Fibroblast of skin of abdomen (primary cell): ENCODE results near the gene SMIM24.
"Not testable (repeated sequence)": the region's sequence is repeated elsewhere in the genome, so short reads cannot be mapped to it uniquely, and the experiment has no call there.

Source experiments
- DNase-seq: peaks from one replicate; pipeline ENCODE4 v3.0.0-alpha.2; 2013

SMIM24 gene

DNA sequence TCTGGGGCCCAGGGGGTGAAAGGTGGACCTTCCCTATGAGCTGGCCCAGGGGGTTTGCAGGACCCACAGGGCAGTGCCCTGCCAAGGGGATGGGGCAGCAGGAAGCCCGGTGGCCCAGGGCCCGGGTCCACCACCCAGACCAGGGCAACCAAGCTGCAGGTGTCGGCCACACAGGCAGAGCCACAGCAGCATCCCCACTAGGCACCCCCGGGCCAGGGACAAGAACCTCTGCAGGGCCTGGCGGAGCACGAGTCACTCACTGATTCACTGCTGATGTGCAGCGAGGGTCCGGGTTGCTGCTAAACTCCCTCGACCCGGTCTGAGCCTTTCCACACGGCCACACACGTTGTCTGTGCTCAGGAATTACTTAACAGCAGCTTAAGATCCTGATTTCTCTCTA is 34.6 kb upstream of the SMIM24 start:
- DNase-seq = peak; percentile 25

- no peak for DNase-seq
Measured at GRCh38 chr19:3513229-3514140, 33.2 kb upstream of the SMIM24 start.

DNA sequence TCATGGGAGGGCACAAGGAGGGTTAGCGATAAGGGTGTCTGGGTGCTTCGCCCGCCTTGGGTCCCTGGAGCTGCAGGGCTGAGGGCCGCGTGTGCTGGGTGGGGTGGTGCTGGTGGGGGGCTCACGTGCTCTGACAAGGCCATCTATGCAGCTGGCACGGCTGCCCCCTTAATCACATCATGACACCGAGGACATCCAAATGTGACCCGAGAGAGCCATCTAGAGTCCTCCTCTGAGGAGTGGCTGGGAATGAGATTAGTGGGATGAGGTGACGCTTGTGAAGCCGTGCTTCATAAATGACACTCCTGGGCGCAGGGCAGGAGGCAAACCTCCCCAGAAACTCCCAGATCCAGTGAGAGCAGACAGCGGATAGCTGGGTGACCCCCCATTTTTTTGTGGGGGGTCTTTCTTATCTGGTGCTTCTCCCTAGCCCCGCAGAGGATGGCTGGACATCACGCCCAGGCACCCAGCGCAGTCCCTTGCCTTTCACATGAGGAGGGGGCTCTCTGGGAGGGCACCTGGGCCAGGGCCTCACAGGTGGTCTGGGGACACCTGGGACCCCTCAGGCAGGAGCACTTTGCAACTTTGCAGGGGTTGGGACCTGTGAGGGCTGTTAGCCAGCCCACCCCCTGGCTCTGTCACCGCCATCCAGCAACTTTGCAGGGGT is 32.4 kb upstream of the SMIM24 start:
- no peak for DNase-seq

DNA sequence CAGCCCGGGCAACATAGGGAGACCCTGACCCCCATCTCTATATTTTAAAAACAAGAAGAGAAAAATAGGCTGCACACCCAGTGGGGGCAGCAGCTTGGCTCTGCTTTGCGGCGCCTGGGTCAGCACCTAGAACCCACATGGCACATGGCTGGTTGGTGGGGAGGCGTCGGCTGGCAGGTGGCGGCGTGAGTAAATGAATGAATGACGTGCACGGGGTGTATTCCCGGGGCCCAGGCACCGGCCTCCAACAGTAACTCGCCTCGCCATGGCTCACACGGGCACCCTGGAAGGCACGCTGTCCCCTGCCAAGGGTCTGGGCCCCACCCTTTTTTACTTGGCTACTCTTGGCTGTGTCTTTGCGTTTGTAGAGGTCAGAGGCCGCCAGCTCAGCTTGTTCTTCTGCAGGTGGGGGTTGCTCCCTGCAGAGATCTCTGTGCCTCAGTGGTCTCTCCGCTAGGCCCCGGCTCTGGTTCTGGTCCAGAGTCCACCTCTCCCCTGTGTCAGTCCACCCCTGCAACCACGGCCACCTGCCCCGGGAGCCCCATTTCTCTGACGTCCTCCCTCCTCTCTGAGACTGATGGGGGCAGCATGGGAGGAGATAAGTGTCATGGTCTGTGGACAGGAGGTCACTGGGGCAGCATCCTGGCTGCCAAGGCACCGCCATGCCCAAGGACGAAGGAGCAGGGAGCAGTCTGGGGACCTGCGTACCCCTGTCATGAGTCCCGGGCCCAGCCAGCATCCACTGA is 31.4 kb upstream of the SMIM24 start:
- no peak for DNase-seq

DNA sequence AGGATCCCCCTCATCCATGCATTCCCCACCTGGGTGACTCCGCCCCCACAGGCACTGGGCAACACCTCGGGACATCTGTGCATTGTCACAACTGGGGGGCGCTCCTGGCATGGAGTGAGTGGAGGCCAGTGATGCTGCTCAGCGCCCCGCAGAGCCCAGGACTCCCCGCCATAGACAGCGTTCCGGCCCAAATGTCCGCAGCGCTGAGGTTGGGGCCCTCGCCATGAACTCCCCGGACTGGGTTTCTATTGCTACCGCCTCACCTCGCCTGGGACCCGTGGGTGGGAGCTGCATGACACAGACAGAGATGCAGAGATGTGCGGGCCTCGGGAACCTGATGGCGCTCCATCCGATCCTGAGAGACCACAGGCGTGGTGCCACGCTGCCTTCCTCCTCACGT is 30.4 kb upstream of the SMIM24 start:
- no peak for DNase-seq

DNA sequence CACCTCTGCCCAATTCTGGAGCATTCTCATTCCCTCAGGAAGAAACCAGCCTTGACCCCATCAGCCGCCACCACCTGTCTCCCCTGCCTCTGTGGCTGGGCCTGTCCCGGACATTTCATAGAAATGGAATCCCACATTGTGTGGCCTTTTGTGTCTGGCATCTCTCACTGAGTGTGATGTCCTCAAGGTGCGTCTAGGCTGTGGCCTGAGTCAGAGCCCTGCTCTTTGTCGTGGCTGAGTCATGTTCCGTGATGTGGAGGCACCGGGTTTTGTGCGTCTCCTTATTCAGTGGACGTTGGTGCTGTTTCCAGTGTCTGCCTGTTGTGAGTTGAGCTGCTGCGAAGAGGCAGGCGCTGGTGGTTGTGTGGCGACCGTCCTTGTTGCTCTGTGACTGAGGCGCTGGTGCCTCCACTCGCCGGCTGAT is 29.3 kb upstream of the SMIM24 start:
- peak; percentile 60 for DNase-seq

GRCh38 chr19:3508771-3509535 is 28.6 kb upstream of the SMIM24 start:
- peak; percentile 31 for DNase-seq

DNA sequence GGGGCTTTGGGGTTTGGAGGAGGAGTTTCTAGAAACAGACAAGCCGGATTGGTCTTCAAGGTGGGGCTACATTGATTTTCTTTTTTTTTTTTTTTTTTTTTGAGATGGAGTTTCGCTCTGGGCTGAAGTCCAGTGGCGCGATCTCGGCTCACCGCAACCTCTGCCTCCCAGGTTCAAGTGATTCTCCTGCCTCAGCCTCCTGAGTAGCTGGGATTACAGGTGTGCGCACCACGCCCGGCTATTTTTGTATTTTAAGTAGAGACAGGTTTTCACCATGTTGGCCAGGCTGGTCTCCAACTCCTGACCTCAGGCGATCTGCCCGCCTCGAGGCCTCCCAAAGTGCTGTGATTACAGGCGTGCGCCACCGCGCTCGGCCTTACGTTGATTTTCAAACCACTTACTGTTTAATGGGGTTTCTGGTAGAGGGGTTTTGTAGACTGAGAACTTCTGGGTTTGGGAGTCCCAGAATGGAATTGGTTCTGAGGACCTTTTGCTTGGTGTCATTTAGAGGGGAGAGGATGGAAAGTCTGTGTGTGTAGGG is 27.9 kb upstream of the SMIM24 start:
- DNase-seq = not testable (repeated sequence)

DNA sequence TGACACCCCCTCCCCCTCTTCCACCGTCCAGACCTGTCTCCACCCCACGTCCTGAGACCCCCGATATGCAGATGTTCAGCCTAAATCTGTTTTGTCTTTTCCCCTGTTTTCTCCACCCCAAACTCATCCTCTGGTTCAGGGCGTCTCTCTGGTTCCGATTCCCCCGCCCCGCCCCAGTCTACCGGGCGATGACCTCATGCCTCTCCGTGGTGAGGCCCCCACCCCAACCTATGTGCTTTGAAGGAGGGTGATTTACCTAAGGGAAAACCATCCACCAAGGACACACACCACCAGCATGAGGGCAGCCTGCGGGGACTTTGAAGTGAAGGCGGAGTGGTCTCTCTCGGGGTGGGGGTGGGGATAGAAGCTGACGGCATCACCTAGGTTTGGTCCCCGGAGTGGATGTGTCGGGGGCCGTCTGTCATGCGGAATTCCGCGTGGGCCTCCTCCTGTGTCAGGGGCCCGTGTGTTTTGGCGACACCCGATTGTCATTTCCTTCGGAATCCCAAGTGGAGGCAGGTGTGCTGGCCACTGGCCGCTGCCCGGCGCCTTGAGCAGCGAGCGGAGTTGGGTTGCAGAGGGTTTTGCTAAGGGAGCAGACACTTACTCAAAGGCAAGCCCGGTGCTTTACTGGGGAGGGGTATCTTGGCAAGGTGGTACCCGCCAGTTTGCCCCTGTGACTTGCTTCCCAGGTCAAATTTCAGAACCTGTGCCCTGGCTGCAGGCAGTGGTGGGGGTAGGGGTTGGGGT is 27.2 kb upstream of the SMIM24 start:
- no peak for DNase-seq

DNA sequence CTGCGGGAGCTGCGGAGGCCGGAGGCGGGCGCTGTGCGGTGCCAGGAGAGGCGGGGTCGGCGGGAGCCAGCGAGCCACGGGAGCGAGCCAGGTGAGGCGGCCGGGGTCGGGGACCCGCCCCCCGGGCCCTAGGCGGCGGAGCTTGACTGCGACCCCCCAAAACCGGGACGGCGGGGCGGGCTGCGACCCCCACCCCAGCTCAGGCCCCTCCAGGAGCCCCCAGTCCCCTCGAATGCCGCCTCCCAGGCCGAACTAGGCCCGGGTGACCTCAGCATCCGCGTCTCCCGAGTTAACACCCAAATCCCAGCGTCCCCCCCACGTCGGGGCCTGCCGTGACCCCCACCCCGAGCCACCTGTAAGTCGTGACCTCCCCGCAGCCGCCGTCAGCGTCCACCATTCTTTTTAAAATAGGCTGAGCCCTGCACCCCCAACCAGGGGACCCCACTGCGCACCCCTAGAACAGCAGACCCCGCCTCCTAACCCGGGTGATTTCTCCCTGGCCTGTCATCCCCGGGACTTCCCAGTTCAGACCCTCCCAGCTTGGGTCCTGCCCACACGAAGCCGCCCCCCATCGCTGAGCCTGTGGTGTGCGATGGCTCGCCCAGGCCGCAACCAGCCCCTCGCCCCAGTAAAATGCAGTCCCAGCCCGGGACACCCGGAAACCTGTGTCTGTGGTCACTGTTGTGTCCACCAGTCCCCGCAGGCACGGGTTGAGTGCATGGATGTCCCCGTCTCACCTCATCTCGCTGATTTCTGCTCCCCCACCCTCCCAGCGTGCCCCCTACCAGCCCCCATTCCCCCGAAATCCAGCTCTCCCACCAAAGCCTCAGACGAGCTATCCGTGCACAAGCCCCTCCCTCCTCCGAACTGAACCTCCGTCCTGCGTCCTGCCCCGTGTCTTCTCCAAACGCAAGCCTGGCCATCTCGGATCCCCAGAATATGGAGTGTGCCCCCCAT is 26.3 kb upstream of the SMIM24 start:
- DNase-seq = no peak

DNA sequence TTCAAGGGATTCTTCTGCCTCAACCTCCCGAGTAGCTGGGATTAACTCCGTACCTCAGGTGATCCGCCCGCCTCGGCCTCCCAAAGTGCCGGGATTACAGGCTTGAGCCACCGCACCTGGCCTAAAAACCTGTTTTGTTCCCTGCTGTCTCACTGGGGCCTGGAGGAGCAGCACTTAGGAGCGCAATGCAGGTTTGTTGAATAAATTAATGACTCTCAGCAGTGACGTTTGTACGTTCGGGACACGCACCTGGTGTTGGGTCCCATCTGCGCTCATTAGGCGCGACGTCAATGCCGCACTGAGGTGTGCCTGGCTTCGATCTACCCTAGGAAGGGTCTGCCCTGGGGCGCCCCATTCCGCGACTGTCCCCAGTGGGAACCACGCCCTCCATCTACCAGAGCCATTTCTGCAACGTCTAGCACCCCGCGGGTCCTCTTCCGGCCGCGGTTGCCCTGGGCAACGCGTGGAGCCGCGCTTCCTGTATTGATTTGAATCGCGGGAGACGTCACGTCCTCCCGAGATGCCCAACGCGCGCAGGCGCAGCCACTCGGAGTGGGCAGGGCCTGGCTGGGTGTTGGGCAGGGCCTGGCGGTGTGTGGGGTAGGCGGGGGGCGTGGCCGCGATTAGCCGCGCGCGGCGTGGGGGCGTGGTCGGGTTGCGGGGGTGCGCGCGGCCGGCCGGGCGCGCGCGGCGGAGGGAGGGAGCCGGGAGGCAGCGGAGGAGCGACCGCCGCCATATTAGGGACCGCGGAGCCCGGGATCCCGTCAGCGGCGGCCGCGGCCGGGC is 25.5 kb upstream of the SMIM24 start, which contains the start of gene FZR1:
Gene FZR1, plus strand, starts transcription at position 714 of the 786 bp plus-strand sequence. CDS start 16,679 bp downstream, outside the sequence.
- DNase-seq = peak; percentile 99

- no peak for DNase-seq
Measured at GRCh38 chr19:3504735-3505134, 24.4 kb upstream of the SMIM24 start.

DNA sequence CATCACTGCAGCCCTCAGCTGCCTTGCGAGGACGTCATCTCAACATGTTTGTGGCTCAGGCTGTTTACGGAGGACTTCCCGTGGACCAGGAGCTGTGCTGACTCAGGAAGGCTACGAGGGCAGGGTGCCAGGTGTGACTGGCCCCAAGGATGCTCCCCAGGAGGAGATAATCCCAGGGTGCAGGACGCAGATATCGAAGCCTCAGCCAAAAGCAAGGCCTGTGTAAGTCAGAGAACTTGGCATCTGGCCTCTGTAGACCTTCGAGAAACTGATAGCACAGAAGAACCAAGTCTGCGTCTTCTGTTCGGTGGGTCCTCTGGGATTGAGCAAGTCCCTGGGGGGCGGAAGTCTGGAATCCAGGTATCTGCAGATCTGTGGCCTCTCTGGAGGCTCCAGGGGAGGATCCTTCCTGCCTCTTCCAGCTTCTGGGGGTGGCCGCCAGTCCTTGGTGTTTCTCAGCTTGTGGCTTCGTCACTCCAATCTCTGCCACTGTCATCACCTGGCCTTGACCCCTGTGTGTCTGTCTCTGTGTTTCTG is 22.8 kb upstream of the SMIM24 start:
- no peak for DNase-seq

DNA sequence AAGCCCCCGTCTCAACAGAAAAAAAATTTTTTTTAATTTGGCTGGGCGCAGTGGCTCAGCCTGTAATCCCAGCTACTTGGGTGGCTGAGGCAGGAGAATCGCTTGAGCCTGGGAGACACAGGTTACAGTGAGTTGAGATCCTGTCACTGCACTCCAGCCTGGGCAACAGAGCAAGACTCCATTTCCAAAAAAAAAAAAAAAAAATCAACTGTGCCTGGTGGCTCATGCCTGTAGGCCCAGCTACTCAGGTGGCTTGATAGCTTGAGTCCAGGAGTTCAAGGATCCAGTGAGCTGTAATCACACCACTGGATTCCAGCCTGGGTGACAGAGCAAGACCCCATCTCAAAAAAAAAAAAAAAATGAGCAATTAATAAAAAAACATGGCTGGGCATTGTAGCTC is 21.5 kb upstream of the SMIM24 start:
- no peak for DNase-seq

DNA sequence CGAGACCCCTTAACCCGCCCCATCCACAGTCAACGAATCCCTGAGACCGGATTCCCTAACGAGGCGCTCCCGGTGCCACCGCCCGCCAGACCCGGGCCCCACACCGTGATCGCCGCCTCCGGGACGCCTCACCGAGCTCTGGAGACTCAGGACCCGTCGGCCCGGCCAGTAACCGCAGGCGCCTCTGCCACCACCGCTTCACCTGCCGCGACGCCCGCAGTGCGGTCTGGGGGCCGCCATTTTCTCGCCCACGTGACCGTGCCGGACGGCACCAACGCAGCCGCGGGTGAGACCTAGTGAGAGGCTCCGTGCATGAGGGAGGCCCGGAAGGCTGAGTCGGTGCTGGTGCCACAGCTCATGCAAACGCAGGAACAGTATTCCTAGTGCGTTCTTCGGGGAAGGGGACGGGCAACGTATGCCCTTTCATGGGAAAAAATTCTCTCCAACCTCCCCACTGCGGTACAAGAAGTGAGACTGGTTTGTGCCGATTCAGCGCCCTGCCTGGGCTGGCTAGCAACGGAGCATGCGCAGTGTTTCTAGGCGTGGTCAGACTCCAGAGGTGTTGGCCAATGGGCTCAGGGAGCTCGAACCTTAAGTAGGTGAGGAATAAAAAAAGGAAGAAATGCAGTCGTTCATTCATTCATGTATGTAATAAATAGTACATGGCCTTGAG is 20.2 kb upstream of the SMIM24 start, which contains the start of gene DOHH:
Gene DOHH, minus strand, starts transcription at position 246 of the 673 bp plus-strand sequence. CDS start 3,860 bp downstream, outside the sequence.
- peak; percentile 95 for DNase-seq

GRCh38 chr19:3499738-3500428 is 19.6 kb upstream of the SMIM24 start:
- DNase-seq = no peak

- no peak for DNase-seq
Measured at GRCh38 chr19:3497757-3498520, 17.6 kb upstream of the SMIM24 start.
